Smooth muscle cell (in vitro differentiated cells): ENCODE measurements around the gene PTGFRN. TPM values are rescaled to one million over a fixed set of nuclear protein-coding genes. Genes with fewer than 3 reads are reported as not detected.

Source experiments
- DNase-seq: peaks from one replicate; lab custom pipeline; 2025; ENCODE audit not compliant: unreplicated experiment; lab: John Stamatoyannopoulos, UW
- H2AFZ ChIP-seq: fragments of 200-600 bp; sonication (generic); 2 replicates; pipeline ENCODE4 v1.6.0; 2016; ENCODE audit warnings: antibody characterized with exemption, low read depth, mild to moderate bottlenecking
- H3F3A ChIP-seq: fragments of 200-600 bp; sonication (generic); 2 replicates; pipeline ENCODE4 v1.6.0; 2017; ENCODE audit warnings: antibody characterized with exemption, low read depth
- H3K27ac ChIP-seq: fragments of 200-600 bp; sonication (generic); 2 replicates; pipeline ENCODE4 v1.5.1; 2016; ENCODE audit warnings: low read depth, mild to moderate bottlenecking
- H3K27me3 ChIP-seq: fragments of 200-600 bp; sonication (generic); 2 replicates; pipeline ENCODE4 v1.6.1; 2016; ENCODE audit warnings: low read depth, mild to moderate bottlenecking
- H3K36me3 ChIP-seq: fragments of 200-600 bp; sonication (generic); 2 replicates; pipeline ENCODE4 v1.5.1; 2016; ENCODE audit warnings: low read depth
- H3K4me1 ChIP-seq: fragments of 200-600 bp; sonication (generic); 2 replicates; pipeline ENCODE4 v1.5.1; 2016; ENCODE audit warnings: low read depth
- H3K4me2 ChIP-seq: fragments of 200-600 bp; sonication (generic); 2 replicates; pipeline ENCODE4 v1.6.0; 2016; ENCODE audit warnings: mild to moderate bottlenecking
- H3K4me3 ChIP-seq: fragments of 200-600 bp; sonication (generic); 2 replicates; pipeline ENCODE4 v1.5.1; 2016; ENCODE audit warnings: mild to moderate bottlenecking
- H3K79me2 ChIP-seq: fragments of 200-600 bp; sonication (generic); 2 replicates; pipeline ENCODE4 v1.6.0; 2016; ENCODE audit warnings: low read depth, mild to moderate bottlenecking
- H3K9ac ChIP-seq: fragments of 200-600 bp; sonication (generic); 2 replicates; pipeline ENCODE4 v1.6.0; 2016; ENCODE audit warnings: low read depth
- H3K9me3 ChIP-seq: fragments of 200-600 bp; sonication (generic); replicated peaks from 2 replicates; pipeline ENCODE4 v1.5.1; 2016; ENCODE audit warnings: low read depth
- H4K20me1 ChIP-seq: fragments of 200-600 bp; sonication (generic); 2 replicates; pipeline ENCODE4 v1.6.0; 2016; ENCODE audit warnings: low read depth
- WGBS: methylation state at CpG from one replicate; pipeline ENCODE4 v1.1.7; 2016; ENCODE audit warnings: low lambda C conversion rate; 5-methylcytosine and 5-hydroxymethylcytosine counted together
- polyA plus RNA-seq: library from polyadenylated mRNA; unstranded; fragments of >200 nt; fragmentation: Nextera tagmentation; extraction: Ambion mirVana; gene quantifications from 2 replicates; pipeline ENCODE4 v1.2.1, GENCODE V29; 2016
- total RNA-seq: library from RNA; depleted of rRNA; stranded (reverse); fragments of >200 nt; gene quantifications from 2 replicates; pipeline ENCODE4 v1.2.3, GENCODE V29; 2014
- TF ChIP-seq, protein P1 (sequence below): fragments of 200-600 bp; sonication (generic); IDR thresholded peaks from 2 replicates; pipeline ENCODE4 v1.5.1; 2017; ENCODE audit warnings: borderline replicate concordance, mild to moderate bottlenecking, antibody characterized with exemption; ENCODE audit not compliant: insufficient read depth, poor library complexity, severe bottlenecking

The PTGFRN gene
- total and polyA plus RNA-seq, 2 experiments from 2014 or later = 64.2 to 97.9 TPM

DNA sequence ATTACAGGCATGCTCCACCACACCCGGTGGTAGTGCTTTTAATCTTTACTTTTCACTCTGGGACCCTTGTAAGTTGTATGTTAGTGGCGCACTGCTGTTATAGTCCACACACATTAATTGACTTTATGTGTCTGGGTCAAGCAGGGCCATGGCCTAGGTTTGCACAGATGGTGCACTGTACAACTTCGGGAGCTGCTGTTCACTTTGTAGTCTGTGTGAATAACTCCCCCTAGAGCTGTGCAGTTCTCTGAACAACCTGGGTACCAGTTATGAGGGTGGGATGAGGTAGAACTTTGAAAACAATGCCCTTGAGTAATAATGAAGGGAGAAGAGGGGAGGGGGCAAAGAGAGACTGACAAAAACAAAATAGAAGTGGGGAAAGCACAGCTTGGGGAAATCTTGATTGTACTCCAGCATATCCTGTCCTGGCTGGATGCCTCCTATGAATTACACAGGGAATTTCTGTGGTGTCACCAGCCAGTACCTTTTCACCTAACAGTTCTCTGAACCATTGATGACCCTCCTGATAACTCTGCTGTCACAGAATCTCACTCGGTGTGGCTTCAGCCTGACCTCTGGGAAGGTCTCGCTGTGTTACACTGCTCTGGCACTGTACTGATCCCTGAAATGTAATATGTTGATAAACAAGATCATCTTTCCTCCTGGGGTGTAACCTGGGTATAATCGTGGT, 2.2 kb downstream of the PTGFRN start:
- H3K9ac ChIP-seq = no peak overlapping the region
- DNase-seq = no peak
- H3K79me2 ChIP-seq = peaks cover 57% of the 10 kb centered on the region
- H3K27me3 ChIP-seq = no peaks in the 10 kb centered on the region
- H3K36me3 ChIP-seq = no peaks in the 10 kb centered on the region
- no peaks in the 10 kb centered on the region for H3K9me3 ChIP-seq
- peaks cover 29% of the 10 kb centered on the region for H3K4me1 ChIP-seq
- peaks cover 51% of the 10 kb centered on the region for H4K20me1 ChIP-seq
- peak overlapping the region; percentile 91 for H3K4me3 ChIP-seq
- peaks cover 9% of the 10 kb centered on the region for H3F3A ChIP-seq
- no peak overlapping the region for H2AFZ ChIP-seq
- peak overlapping the region; percentile 69 for H3K27ac ChIP-seq
- TF ChIP-seq, protein P1, sequence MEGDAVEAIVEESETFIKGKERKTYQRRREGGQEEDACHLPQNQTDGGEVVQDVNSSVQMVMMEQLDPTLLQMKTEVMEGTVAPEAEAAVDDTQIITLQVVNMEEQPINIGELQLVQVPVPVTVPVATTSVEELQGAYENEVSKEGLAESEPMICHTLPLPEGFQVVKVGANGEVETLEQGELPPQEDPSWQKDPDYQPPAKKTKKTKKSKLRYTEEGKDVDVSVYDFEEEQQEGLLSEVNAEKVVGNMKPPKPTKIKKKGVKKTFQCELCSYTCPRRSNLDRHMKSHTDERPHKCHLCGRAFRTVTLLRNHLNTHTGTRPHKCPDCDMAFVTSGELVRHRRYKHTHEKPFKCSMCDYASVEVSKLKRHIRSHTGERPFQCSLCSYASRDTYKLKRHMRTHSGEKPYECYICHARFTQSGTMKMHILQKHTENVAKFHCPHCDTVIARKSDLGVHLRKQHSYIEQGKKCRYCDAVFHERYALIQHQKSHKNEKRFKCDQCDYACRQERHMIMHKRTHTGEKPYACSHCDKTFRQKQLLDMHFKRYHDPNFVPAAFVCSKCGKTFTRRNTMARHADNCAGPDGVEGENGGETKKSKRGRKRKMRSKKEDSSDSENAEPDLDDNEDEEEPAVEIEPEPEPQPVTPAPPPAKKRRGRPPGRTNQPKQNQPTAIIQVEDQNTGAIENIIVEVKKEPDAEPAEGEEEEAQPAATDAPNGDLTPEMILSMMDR = no peak
- 68% methylated on average over 6 of the region's 6 CpGs for WGBS
- H3K4me2 ChIP-seq = peak overlapping the region; percentile 99

DNA sequence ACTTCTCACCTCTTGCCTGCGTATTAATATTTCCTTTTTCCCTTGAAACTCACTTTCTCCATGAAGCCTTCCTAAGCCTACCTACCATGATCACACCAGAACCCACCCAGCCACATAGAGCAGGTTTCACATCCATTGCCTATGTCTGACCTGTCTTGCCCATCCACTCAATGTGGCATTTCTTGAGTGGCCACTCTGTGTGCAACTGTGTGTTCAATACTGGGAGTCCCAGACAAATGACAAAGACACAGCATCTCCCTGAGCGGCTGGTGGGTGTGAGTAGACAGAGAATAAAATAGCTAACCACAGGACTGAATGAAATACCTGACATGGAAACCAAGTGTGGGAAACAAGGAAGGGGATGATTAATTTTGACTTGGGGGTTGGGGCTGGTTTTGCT, 3.1 kb downstream of the PTGFRN start:
- peak overlapping the region; percentile 99 for H3K4me2 ChIP-seq
- H3F3A ChIP-seq = peaks cover 9% of the 10 kb centered on the region
- peaks cover 66% of the 10 kb centered on the region for H3K79me2 ChIP-seq
- TF ChIP-seq, protein P1 = no peak
- H4K20me1 ChIP-seq = peaks cover 60% of the 10 kb centered on the region
- H3K27ac ChIP-seq = no peak overlapping the region
- 92% methylated on average over 2 of the region's 2 CpGs for WGBS
- no peaks in the 10 kb centered on the region for H3K9me3 ChIP-seq
- no peak overlapping the region for H3K4me3 ChIP-seq
- H3K4me1 ChIP-seq = peaks cover 29% of the 10 kb centered on the region
- no peaks in the 10 kb centered on the region for H3K36me3 ChIP-seq
- no peak for DNase-seq
- no peak overlapping the region for H3K9ac ChIP-seq
- H2AFZ ChIP-seq = no peak overlapping the region
- no peaks in the 10 kb centered on the region for H3K27me3 ChIP-seq

DNA sequence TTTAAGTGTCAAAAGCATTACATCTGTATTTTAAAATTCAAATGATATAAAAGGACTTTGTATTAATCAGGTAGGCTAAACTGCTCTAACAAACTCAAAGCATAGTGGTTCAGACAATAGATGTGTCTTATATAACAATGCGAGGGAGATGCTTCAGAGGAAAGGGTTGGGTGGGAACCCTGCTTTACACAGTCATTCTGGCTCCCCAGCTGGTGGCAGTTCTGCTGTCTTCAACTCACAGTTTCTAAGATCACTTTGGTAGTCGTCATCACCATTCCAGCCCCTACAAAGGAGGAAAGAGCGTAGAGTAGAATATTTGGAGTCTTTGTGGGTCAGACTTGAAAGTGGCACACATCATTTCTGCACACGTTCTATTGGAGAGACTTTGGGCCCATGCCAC, 4.2 kb downstream of the PTGFRN start:
- Histone ChIP-seq H3F3A (peaks cover 9% of the 10 kb centered on the region), H3K79me2 (peaks cover 77% of the 10 kb centered on the region), H3K4me3 (no peak overlapping the region), H2AFZ (no peak overlapping the region), H3K27me3 (no peaks in the 10 kb centered on the region), H3K4me1 (peaks cover 25% of the 10 kb centered on the region), H3K9me3 (no peaks in the 10 kb centered on the region), H4K20me1 (peaks cover 71% of the 10 kb centered on the region), H3K4me2 (no peak overlapping the region), H3K27ac (no peak overlapping the region), H3K9ac (no peak overlapping the region), H3K36me3 (no peaks in the 10 kb centered on the region)
- TF ChIP-seq, protein P1 = no peak
- 93% methylated on average over 4 of the region's 4 CpGs for WGBS
- DNase-seq = no peak

DNA sequence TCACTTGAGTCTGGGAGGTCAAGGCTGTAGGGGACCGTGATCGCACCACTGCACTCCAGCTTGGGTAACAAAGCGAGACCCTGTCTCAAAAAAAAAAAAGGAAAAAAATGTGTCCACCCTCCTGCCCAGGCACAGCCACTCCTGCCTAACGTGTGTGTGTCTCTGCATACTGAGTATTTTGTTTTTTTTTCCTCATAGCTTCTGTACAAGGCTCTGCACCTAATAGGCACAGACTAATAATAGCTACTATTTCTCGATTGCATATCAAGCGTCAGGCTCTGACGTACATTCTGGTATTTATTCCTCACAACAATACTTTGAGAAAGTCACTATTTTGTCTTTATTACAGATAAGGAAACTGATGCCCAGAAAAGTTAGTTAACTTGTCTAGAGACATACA, 5.0 kb downstream of the PTGFRN start:
- no peaks in the 10 kb centered on the region for H3K27me3 ChIP-seq
- peak overlapping the region; percentile 24 for H3K4me2 ChIP-seq
- H4K20me1 ChIP-seq = peaks cover 79% of the 10 kb centered on the region
- H3K27ac ChIP-seq = no peak overlapping the region
- H3K79me2 ChIP-seq = peaks cover 83% of the 10 kb centered on the region
- H3K4me3 ChIP-seq = no peak overlapping the region
- no peaks in the 10 kb centered on the region for H3K36me3 ChIP-seq
- DNase-seq = no peak
- WGBS = 94% methylated on average over 7 of the region's 7 CpGs
- no peak overlapping the region for H3K9ac ChIP-seq
- TF ChIP-seq, protein P1 = no peak
- H2AFZ ChIP-seq = no peak overlapping the region
- peaks cover 4% of the 10 kb centered on the region for H3F3A ChIP-seq
- no peaks in the 10 kb centered on the region for H3K9me3 ChIP-seq
- peaks cover 20% of the 10 kb centered on the region for H3K4me1 ChIP-seq
